DMS153 treated with DMSO at 0.1 percent for 48 hours (cell line): ENCODE data around the gene SLC25A33.
A peak's percentile ranks its signal among the peaks of the same experiment; 100 is the strongest.

Experiments
- DNase-seq: peaks from one replicate; lab custom pipeline; 2025; ENCODE audit not compliant: unreplicated experiment; lab: John Stamatoyannopoulos, UW

SLC25A33 gene

GRCh38 chr1:9586147-9586766 is 47.0 kb downstream of the SLC25A33 start:
- no peak for DNase-seq

- peak; percentile 96 for DNase-seq
These were observed 49.4 kb downstream of the SLC25A33 start, which contains the start of gene TMEM201 for GRCh38 chr1:9588551-9589143. TMEM201 (plus strand) TSS chr1:9588911; CDS start chr1:9588931, 20 bp downstream.

- no peak for DNase-seq
These were observed 50.0 kb downstream of the SLC25A33 start for GRCh38 chr1:9589144-9589718.

GRCh38 chr1:9589719-9590157 is 50.5 kb downstream of the SLC25A33 start:
- no peak for DNase-seq

GRCh38 chr1:9590201-9590600 is 50.9 kb downstream of the SLC25A33 start:
- no peak for DNase-seq

- DNase-seq: no peak
These were observed 51.8 kb downstream of the SLC25A33 start for GRCh38 chr1:9590945-9591668.

- no peak for DNase-seq
These were observed 52.6 kb downstream of the SLC25A33 start for GRCh38 chr1:9591669-9592509.

- DNase-seq: no peak
These were observed 53.3 kb downstream of the SLC25A33 start for GRCh38 chr1:9592510-9593075.

- no peak for DNase-seq
These were observed 53.9 kb downstream of the SLC25A33 start for GRCh38 chr1:9593147-9593491.

- DNase-seq: peak; percentile 98
These were observed 54.5 kb downstream of the SLC25A33 start for GRCh38 chr1:9593492-9594465.

- DNase-seq: no peak
These were observed 55.3 kb downstream of the SLC25A33 start for GRCh38 chr1:9594471-9595155.

- DNase-seq: no peak
These were observed 56.1 kb downstream of the SLC25A33 start for GRCh38 chr1:9595156-9595967.

GRCh38 chr1:9595968-9596340 is 56.7 kb downstream of the SLC25A33 start:
- DNase-seq: no peak

GRCh38 chr1:9596415-9597123 is 57.3 kb downstream of the SLC25A33 start:
- no peak for DNase-seq

GRCh38 chr1:9597361-9598315 is 58.4 kb downstream of the SLC25A33 start:
- no peak for DNase-seq

GRCh38 chr1:9598316-9598700 is 59.0 kb downstream of the SLC25A33 start:
- no peak for DNase-seq
